GM12878 (cell line): ENCODE measurements around the gene EFCAB8. TPM values are rescaled to one million over a fixed set of nuclear protein-coding genes. Genes with fewer than 3 reads are reported as not detected.

Experiments
- BACH1 ChIP-seq: fragments of 450-650 bp; IDR thresholded peaks from 2 replicates; pipeline ENCODE4 v1.6.1; 2017; ENCODE audit warnings: mild to moderate bottlenecking, borderline replicate concordance
- BMI1 ChIP-seq: fragments of 450-650 bp; IDR thresholded peaks from 2 replicates; pipeline ENCODE4 v1.6.1; 2016; ENCODE audit warnings: mild to moderate bottlenecking, moderate library complexity, borderline replicate concordance
- CTCF ChIP-seq, 3 experiments: IDR thresholded peaks in 2 of 3; conservative IDR thresholded peaks in 1 of 3; 2 replicates each; pipeline ENCODE4 v1.5.1; 2011; ENCODE audit warnings: low read depth in 3 of 3, low read length in 3 of 3, mild to moderate bottlenecking in 3 of 3, control low read depth in 2 of 3, moderate library complexity in 2 of 3, inconsistent platforms in 1 of 3, mixed read lengths in 1 of 3; ENCODE audit not compliant: control insufficient read depth in 2 of 3, insufficient read depth in 1 of 3; ENCODE audit errors: extremely low read depth in 1 of 3
- IRF5 ChIP-seq: fragments of 450-650 bp; IDR thresholded peaks from 2 replicates; pipeline ENCODE4 v1.6.1; 2017; ENCODE audit warnings: borderline replicate concordance
- MLLT1 ChIP-seq: fragments of 450-650 bp; IDR thresholded peaks from 2 replicates; pipeline ENCODE4 v1.6.1; 2016; ENCODE audit warnings: mild to moderate bottlenecking
- NFIC ChIP-seq: IDR thresholded peaks from 2 replicates; pipeline ENCODE4 v1.6.1; 2012; ENCODE audit warnings: low read depth, mild to moderate bottlenecking, inconsistent platforms, low read length, moderate library complexity
- POLR2AphosphoS5 ChIP-seq: IDR thresholded peaks from 2 replicates; pipeline ENCODE4 v1.6.1; 2011; ENCODE audit warnings: mild to moderate bottlenecking, low read length, inconsistent platforms
- polyA plus RNA-seq, 11 experiments: library from polyadenylated mRNA; depleted of rRNA in 4 of 11; unstranded in 6 of 11; stranded (reverse) in 5 of 11; fragments of >200 nt; fragmentation: Nextera tagmentation in 4 of 11; fragmentation: Illumina TruSeq in 1 of 11; extraction: Ambion mirVana in 4 of 11; extraction: Trizol in 1 of 11; gene quantifications; 1 replicate in 1 of 11; 2 replicates in 10 of 11; pipeline versions ENCODE4 v1.2.1 to v1.2.3, GENCODE V29; 2011 to 2016; ENCODE audit warnings: inconsistent platforms in 2 of 11, missing spikeins in 2 of 11, low read depth in 1 of 11
- total RNA-seq, 4 experiments: library from RNA; depleted of rRNA in 3 of 4; stranded (reverse); fragments of >200 nt in 3 of 4; fragmentation: Illumina TruSeq in 1 of 4; extraction: Trizol in 1 of 4; gene quantifications; 2 replicates each; pipeline versions ENCODE4 v1.2.1 to v1.2.3, GENCODE V29; 2013 to 2021

The EFCAB8 gene
- total and polyA plus RNA-seq, 10 of the 15 experiments (the other 5 are each of a cell fraction or from before 2014, with no cell fraction given): 0.04 to 0.18 (median 0.06) TPM; not detected in 4

- TF ChIP-seq CTCF (IDR thresholded peaks at IDR 0.05 in 2 of 3, conservative IDR thresholded peaks at IDR 0.05 in 1 of 3; ENCODE audit: control insufficient read depth in 2 of 3, extremely low read depth in 1 of 3, insufficient read depth in 1 of 3, low read depth in 3 of 3, low read length in 3 of 3) (no peak), BMI1 (no peak), IRF5 (no peak), MLLT1 (no peak), POLR2AphosphoS5 (no peak), BACH1 (no peak), NFIC (no peak)
- TF ChIP-seq, all 136 proteins: peak for 0
Measured at GRCh38 chr20:33007376-33008335, 148.9 kb downstream of the EFCAB8 start, which contains the start of gene BPIFB2 (continued).
